Measurements from ENCODE around the gene GADD45B. TPM values are rescaled to one million over a fixed set of nuclear protein-coding genes. Genes with fewer than 3 reads are reported as not detected.

The GADD45B gene
- total RNA-seq, 1 experiment from 2014 or later: 37.9 TPM

DNA sequence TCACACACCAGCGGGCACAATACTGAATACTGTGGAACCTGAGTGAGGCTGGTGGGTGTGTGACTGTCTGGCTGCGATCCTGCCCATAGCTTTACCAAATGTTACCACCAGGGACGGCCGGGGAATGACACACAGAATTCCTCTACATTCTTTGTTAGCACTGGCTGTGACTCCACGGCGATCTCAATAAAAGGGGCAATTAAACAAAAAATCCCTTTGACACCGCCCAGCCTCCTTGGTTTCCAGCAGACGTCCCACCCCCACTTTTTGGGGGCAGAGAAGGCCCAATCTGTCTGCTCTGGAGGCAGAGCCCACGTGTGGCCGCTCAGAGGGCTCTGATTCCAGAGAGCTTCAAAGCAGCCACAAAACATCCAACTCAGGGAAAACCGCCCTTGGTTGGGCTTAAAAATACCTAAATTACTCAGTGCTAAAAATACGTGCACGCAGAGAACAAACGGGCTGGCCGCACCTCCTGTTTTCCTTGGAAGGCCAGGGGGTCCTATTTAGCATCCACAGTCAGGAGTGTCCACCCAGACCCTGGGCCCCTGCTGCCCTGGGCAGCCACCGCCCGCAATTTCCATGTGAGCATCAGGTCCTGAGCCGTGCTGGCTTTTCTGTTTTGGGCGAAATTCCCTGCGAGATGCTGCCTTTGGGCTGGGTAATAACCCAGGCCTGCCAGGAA, 47.8 kb downstream of the GADD45B start:
- ChIA-PET RAD21 (ENCODE audit: low non-redundant PET in 1 of 2, low total read pairs in 2 of 2, uncharacterized antibody in 2 of 2, unreplicated experiment in 2 of 2) (interaction anchor here (0.8 to 0.9 kb wide), 2 partner anchors 48 to 87 kb away, joined by 3 to 5 read pairs; partner anchors contain the start of gene GADD45B (in 1 of the 2)), POLR2A (interaction anchor here (0.7 to 1.2 kb wide), 5 partner anchors 16 to 48 kb away, joined by 3 to 5 read pairs (median 4); partner anchors contain the start of gene GADD45B), CTCF (interaction anchor here (1.0 to 1.3 kb wide), 4 partner anchors 9 to 87 kb away, joined by 3 read pairs; no protein-coding TSS in a partner anchor)
- intact Hi-C loops (cut with micrococcal nuclease): no loop called here
- H3K4me2 ChIP-seq (ENCODE audit: low read length): peak overlapping the region; percentile 92
- no peaks in the 10 kb centered on the region for H4K20me1 ChIP-seq (ENCODE audit: insufficient read depth)
- no TSS peak for BruUV-seq (replicated peaks)
- peak overlapping the region in 1 of 2 experiments; percentile 12; a peak in 2 of 4 replicates for H3K4me3 ChIP-seq (replicated peaks in 1 of 2; ENCODE audit: low read depth in 1 of 2, low read length in 2 of 2)
- no peaks in the 10 kb centered on the region for H3K9me3 ChIP-seq (ENCODE audit: control insufficient read depth in 1 of 2, insufficient read depth in 1 of 2, low read depth in 1 of 2, low read length in 2 of 2)
- peak overlapping the region; percentile 49 for H3K9ac ChIP-seq (ENCODE audit: low read length)
- TF ChIP-seq, protein P1, sequence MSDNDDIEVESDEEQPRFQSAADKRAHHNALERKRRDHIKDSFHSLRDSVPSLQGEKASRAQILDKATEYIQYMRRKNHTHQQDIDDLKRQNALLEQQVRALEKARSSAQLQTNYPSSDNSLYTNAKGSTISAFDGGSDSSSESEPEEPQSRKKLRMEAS (IDR thresholded peaks at IDR 0.05): peak; percentile 24; the same call in 1 of the 2 replicates
- TF ChIP-seq TCF7L2 (IDR thresholded peaks at IDR 0.05; ENCODE audit: borderline replicate concordance, extremely low read depth, insufficient read depth, insufficient read length) (peak; percentile 31), ZNF274 (IDR thresholded peaks at IDR 0.05; ENCODE audit: low read depth, low read length) (no peak), JUND (IDR thresholded peaks at IDR 0.05) (0 out of 2 replicates have a peak, but pooled peaks have one; percentile 8)
- TF ChIP-seq, protein P2, sequence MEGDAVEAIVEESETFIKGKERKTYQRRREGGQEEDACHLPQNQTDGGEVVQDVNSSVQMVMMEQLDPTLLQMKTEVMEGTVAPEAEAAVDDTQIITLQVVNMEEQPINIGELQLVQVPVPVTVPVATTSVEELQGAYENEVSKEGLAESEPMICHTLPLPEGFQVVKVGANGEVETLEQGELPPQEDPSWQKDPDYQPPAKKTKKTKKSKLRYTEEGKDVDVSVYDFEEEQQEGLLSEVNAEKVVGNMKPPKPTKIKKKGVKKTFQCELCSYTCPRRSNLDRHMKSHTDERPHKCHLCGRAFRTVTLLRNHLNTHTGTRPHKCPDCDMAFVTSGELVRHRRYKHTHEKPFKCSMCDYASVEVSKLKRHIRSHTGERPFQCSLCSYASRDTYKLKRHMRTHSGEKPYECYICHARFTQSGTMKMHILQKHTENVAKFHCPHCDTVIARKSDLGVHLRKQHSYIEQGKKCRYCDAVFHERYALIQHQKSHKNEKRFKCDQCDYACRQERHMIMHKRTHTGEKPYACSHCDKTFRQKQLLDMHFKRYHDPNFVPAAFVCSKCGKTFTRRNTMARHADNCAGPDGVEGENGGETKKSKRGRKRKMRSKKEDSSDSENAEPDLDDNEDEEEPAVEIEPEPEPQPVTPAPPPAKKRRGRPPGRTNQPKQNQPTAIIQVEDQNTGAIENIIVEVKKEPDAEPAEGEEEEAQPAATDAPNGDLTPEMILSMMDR (IDR thresholded peaks at IDR 0.05 in 2 of 3, conservative IDR thresholded peaks at IDR 0.05 in 1 of 3; ENCODE audit: borderline replicate concordance in 1 of 3, insufficient read depth in 1 of 3, low read depth in 2 of 3, low read length in 2 of 3): peak in 2 of 3 experiments; percentile 41 to 44; a peak in 2 of 6 replicates
- H3K27me3 ChIP-seq (ENCODE audit: insufficient read depth, low read length): no peaks in the 10 kb centered on the region
- H3K4me1 ChIP-seq (ENCODE audit: control insufficient read depth in 1 of 2, insufficient read depth in 2 of 2, low read length in 2 of 2): peaks cover 52 to 77% of the 10 kb centered on the region in 2 experiments
- DNase-seq (ENCODE audit: low read depth, low spot score): no peak
- H2AFZ ChIP-seq (ENCODE audit: low read depth, low read length, poor library complexity, severe bottlenecking): no peak overlapping the region
- no peaks in the 10 kb centered on the region for H3K36me3 ChIP-seq (ENCODE audit: control insufficient read depth in 1 of 2, insufficient read depth in 2 of 2, low read length in 2 of 2)
- H3K9me2 ChIP-seq (ENCODE audit: insufficient read depth): no peaks in the 10 kb centered on the region
- H3K27ac ChIP-seq (ENCODE audit: low read depth, low read length): peak overlapping the region; percentile 87
- peak; percentile 50 for ATAC-seq
- no peaks in the 10 kb centered on the region for H3K79me2 ChIP-seq (ENCODE audit: insufficient read depth, low read length)

Measured in HCT116 (cell line).